GM12874 (cell line): Measurements from ENCODE around the gene UTP15.

Source experiments
- CTCF ChIP-seq: IDR thresholded peaks from 2 replicates; pipeline ENCODE4 v1.5.1; 2011; ENCODE audit warnings: low read depth, mild to moderate bottlenecking, control low read depth, low read length, moderate library complexity; ENCODE audit not compliant: insufficient read depth

UTP15 gene

DNA sequence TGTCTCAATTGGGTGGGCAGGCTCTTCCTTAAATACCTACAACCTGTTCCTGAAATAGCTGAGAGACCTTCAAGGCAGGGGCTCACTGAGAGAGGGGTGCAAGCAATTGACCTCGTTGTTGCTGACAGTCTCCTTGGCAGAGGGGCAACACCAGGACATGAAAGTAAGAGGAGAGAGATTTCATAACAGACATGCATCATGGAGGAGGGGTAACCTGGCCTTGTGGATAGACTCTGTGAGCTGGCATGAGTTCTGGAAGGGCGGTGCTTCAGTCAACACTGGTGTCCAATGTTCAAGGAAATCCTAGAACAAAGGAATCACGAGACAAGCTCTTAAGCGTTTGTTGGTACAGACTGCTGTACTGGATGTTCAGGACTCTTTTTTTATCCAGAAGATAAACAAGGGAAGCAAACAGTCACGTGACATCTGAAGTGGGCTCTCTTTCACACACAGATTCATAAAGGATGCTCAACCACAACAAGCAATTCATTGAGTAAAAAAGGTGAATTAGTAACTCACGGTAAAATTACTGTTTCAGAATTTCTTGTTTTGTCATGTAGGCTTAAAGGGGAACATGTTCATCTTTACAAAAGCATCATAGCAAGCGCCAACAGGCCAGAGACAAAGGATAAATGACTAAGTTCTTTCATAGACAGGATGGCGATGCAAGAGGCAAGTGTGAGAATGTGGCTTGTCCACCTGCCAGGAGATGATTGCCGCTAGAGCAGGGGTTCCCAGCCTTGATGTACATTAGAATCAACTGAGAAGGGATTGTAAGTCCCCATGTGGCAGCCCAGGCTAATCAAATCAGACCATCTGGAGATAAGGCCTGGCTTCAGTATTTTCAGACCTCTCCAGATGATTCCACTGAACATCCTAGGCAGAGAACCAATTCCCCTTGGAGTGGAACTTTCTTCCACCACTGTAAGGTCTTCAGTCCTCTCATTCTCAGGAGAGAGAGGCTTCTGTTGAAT lies 20.8 kb upstream of the UTP15 start:
- TF ChIP-seq CTCF = no peak

GRCh38 chr5:73545403-73545779 lies 20.2 kb upstream of the UTP15 start:
- TF ChIP-seq CTCF = no peak

GRCh38 chr5:73550016-73550415 lies 15.5 kb upstream of the UTP15 start:
- TF ChIP-seq CTCF = no peak

DNA sequence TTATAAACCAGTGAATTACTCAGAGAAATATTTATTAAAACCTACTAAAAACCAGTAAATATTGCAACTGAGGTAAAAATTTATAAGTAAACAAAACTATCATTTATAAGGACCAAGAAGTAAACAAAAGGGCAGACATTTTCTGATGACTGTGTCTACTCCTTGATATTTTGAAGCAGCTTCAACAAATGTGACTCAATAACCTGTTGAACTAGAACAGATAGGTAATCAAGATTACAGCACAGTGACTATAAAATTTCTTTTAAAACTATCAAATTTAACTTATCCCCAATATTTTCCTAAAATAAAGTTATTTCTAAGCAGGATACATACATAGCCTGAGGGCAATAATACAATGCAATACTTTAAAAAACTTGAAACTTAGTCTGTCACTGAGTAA lies 12.9 kb upstream of the UTP15 start:
- no peak for TF ChIP-seq CTCF

DNA sequence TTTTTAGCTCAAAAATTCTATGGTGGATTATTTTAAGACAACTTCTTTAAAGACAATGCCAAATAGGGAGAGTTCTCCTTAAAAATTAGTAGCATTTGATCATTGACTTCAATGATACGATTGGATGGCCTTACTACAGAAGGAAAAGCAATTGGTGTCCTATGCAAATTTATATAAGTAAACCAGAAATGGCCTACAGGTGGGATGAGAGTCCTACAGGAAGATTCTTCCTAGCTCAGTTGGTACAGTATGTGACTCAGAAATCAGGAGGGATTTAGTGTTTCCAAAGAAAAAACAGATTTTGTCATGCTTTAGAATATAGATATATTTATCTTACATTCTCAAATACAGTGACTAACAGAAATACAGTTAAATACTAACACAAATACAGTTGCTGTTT lies 6.6 kb upstream of the UTP15 start:
- TF ChIP-seq CTCF = no peak

DNA sequence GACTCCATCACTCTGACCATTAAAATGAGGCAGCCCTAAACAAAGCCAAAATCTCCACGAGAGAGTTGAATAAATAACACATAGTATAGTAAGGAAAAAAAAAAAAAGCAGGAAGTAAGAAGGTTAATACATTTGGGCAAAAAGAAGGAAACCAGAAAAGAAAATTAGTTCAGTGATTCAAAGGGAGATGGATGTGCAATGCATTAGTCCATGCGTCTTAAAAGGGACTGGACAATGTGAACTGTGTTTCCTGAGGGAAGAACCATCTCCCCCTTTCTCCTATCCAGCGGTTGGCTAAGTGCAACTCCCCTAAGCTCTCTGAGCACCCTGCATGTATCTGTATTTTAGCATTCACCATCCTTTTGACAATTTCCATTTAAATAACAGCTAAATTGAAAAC lies 1.5 kb upstream of the UTP15 start:
- TF ChIP-seq CTCF = no peak

DNA sequence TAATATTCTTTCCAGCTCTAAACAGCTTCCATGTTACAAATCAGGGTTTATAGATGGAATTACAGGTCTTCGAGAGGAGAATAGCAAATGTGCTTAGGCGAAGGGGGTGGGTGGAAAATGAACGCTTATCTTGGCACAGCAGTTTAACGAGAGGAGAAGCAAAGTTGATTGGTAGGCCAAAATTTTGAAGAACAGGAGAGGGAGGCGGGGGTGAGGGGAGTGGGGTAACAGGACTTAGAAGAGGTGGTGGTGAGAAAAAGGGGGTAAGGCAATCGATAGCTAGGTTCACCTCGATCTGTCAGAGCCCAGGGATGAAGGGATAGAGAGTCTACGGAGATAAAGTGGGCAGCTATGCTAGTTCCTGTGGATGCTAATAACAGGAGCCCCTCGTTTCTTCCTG lies 868 bp upstream of the UTP15 start:
- no peak for TF ChIP-seq CTCF
